Colonic mucosa (tissue), 4 donors: ENCODE results near the gene CYP11A1. TPM values are rescaled to one million over a fixed set of nuclear protein-coding genes. Genes with fewer than 3 reads are reported as not detected.

ENCODE experiments used
- DNase-seq: peaks from one replicate; pipeline ENCODE4 v3.0.0-alpha.2; 2020
- H3K27ac ChIP-seq: fragments of 200-600 bp; one replicate; pipeline ENCODE4 v1.8.0; 2021
- H3K27me3 ChIP-seq: fragments of 200-600 bp; one replicate; pipeline ENCODE4 v1.8.0; 2021
- H3K36me3 ChIP-seq: fragments of 200-600 bp; one replicate; pipeline ENCODE4 v1.8.0; 2021
- H3K4me1 ChIP-seq: fragments of 200-600 bp; one replicate; pipeline ENCODE4 v1.8.0; 2021; ENCODE audit warnings: mild to moderate bottlenecking
- H3K4me3 ChIP-seq: fragments of 200-600 bp; one replicate; pipeline ENCODE4 v1.8.0; 2021
- H3K9ac ChIP-seq, 2 donors: one replicate each; pipeline ENCODE4 v1.7.0; 2013; ENCODE audit warnings: control low read depth in 2 of 2, low read depth in 2 of 2, low read length in 2 of 2
- H3K9me3 ChIP-seq: fragments of 200-600 bp; one replicate; pipeline ENCODE4 v1.8.0; 2021
- CTCF ChIP-seq: fragments of 200-600 bp; IDR thresholded peaks from one replicate; pipeline ENCODE4 v1.8.0; 2022; ENCODE audit warnings: antibody characterized with exemption, mild to moderate bottlenecking
- intact Hi-C: fragments of 100-400 bp; cut with DNase I; formaldehyde crosslinking; loops from one replicate; pipeline ENCODE4 v1.14.1; 2022
- total RNA-seq, 2 donors: library from RNA; stranded (reverse); fragmentation: NEBNext Ultra II Directional in 1 of 2; extraction: Animal tissue kit (Norgen Biotek cat#: 25700) in 1 of 2; gene quantifications; one replicate each; pipeline ENCODE4 v1.2.1, GENCODE V29; 2021
- donor health status: healthy.
- donor health status: DM: no; HTN: no; CAD: no.
- donor health status: DM: no; HTN: no; CAD: no.

CYP11A1 gene
- total RNA-seq, 2 donors from 2014 or later, result 1.3 TPM; not detected in 1

DNA sequence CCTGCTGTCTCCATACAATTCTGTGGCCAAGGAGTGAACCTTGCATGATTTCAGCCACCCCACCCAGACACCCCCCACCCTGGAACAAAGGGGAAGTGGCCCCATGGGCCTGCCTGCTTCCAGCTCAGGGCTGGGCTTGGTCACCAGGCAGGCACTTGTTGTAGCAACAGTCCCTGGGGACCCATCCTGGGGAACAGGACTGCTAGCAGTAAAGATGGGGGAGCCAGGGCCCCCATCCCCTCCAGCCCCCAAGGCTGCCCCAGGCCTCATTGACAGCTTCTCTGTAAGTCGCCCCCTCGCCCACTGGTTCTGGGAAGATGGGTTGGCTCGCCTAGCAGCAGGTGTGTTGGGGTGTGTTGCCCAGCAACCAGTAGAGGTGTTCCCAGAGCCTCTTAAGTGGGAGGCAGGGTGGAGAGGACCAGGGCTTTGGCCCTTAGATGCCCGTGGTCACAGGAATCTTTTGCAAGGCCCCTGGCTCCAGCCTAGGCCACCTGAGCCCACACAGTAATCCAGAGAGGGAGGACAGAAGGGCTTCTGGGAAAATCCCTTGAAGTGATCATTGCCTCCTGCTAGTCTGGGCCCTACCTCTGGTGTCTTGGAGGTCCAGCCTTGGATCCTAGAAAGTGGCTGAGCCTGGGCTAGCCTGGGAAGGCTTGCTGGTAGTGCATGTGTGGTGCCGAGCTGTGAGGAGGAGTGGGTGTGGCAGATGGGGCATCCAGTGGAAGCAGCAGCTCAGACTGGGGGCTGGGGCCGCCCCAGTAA is 48.9 kb downstream of the CYP11A1 start:
- no peaks in the 10 kb centered on the region for H3K4me1 ChIP-seq

GRCh38 chr15:74317820-74318375 is 49.5 kb downstream of the CYP11A1 start:
- no peak for TF ChIP-seq CTCF
- no peaks in the 10 kb centered on the region for H3K9me3 ChIP-seq
- DNase-seq, result peak; percentile 49
- no peaks in the 10 kb centered on the region for H3K4me1 ChIP-seq
- H3K36me3 ChIP-seq, result no peaks in the 10 kb centered on the region
- H3K27ac ChIP-seq, result no peak overlapping the region
- no peak overlapping the region for H3K9ac ChIP-seq
- H3K4me3 ChIP-seq, result no peak overlapping the region
- H3K27me3 ChIP-seq, result no peaks in the 10 kb centered on the region
- intact Hi-C loops, result loop anchor here (10.0 kb wide), 1 partner anchor 353 kb away; no protein-coding TSS in a partner anchor

More for the DNA sequence above, 48.9 kb downstream of the CYP11A1 start:
- Histone ChIP-seq H3K4me3 (no peak overlapping the region), H3K27me3 (no peaks in the 10 kb centered on the region), H3K36me3 (no peaks in the 10 kb centered on the region), H3K27ac (no peak overlapping the region), H3K9me3 (no peaks in the 10 kb centered on the region), H3K9ac (no peak overlapping the region)
- intact Hi-C loops, result loop anchor here (10.0 kb wide), 1 partner anchor 354 kb away; no protein-coding TSS in a partner anchor
- TF ChIP-seq CTCF, result no peak
- no peak for DNase-seq

- H3K9me3 ChIP-seq, result no peaks in the 10 kb centered on the region
- H3K27ac ChIP-seq, result no peak overlapping the region
- H3K27me3 ChIP-seq, result no peaks in the 10 kb centered on the region
- no peak overlapping the region for H3K9ac ChIP-seq
- TF ChIP-seq CTCF, result no peak
- H3K4me3 ChIP-seq, result no peak overlapping the region
- intact Hi-C loops, result loop anchor here (10.0 kb wide), 1 partner anchor 351 kb away; no protein-coding TSS in a partner anchor
- no peaks in the 10 kb centered on the region for H3K36me3 ChIP-seq
- DNase-seq, result no peak
- H3K4me1 ChIP-seq, result no peaks in the 10 kb centered on the region
Observed at GRCh38 chr15:74316141-74316540, 51.3 kb downstream of the CYP11A1 start.

DNA sequence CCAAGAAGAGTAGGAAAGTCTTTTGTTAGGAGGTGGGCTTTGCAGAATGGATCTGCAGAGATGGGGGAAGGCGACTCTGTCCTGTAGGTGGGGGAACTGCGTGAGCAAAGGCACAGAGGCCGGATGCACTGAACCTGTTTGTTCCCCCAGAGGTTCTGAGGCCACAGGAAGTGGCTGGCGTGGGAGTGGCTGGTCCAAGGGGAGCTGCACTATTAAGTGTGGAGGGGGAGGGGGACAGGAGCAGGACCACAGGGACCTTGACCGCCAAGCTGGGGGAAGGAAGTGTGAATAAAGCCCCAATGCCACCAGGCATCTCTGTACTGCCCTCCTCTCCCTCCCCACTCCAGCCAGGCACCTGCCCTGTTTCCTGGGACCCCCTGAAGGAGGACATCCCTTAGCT is 51.8 kb downstream of the CYP11A1 start:
- Histone ChIP-seq H3K27ac (no peak overlapping the region), H3K4me3 (no peak overlapping the region), H3K9ac (no peak overlapping the region), H3K9me3 (no peaks in the 10 kb centered on the region), H3K27me3 (no peaks in the 10 kb centered on the region), H3K4me1 (no peaks in the 10 kb centered on the region), H3K36me3 (no peaks in the 10 kb centered on the region)
- DNase-seq, result no peak
- TF ChIP-seq CTCF, result no peak
- intact Hi-C loops, result loop anchor here (10.0 kb wide), 1 partner anchor 351 kb away; no protein-coding TSS in a partner anchor

- intact Hi-C loops, result loop anchor here (10.0 kb wide), 1 partner anchor 350 kb away; no protein-coding TSS in a partner anchor
- Histone ChIP-seq H3K27ac (no peak overlapping the region), H3K27me3 (no peaks in the 10 kb centered on the region)
Observed at GRCh38 chr15:74314795-74315438, 52.5 kb downstream of the CYP11A1 start.

More at GRCh38 chr15:74314795-74315438, 52.5 kb downstream of the CYP11A1 start:
- TF ChIP-seq CTCF, result no peak
- Histone ChIP-seq H3K9me3 (no peaks in the 10 kb centered on the region), H3K4me1 (no peaks in the 10 kb centered on the region), H3K36me3 (no peaks in the 10 kb centered on the region), H3K9ac (no peak overlapping the region), H3K4me3 (no peak overlapping the region)
- no peak for DNase-seq
